Activated B cell treated with CpG ODN at 0.5 μM for 24 hours (primary cell): ENCODE results near the gene EVA1A. TPM values are rescaled to one million over a fixed set of nuclear protein-coding genes. Genes with fewer than 3 reads are reported as not detected.

Experiments used
- ATAC-seq: fragments of 200-7000 bp; cut with Tn5 transposase; one replicate; pipeline ENCODE4 v1.10.0; 2021; ENCODE audit warnings: low read depth, mild to moderate bottlenecking, moderate library complexity
- CTCF ChIA-PET: fragments of 350-600 bp; sonication (Branson Sonifier 250); formaldehyde crosslinking; loops from one replicate; lab custom pipeline; 2021; ENCODE audit warnings: antibody characterized with exemption; lab: Charles Lee
- POLR2A ChIA-PET: fragments of 350-600 bp; sonication (Branson Sonifier 250); formaldehyde crosslinking; loops from one replicate; lab custom pipeline; 2021; ENCODE audit warnings: antibody characterized with exemption; lab: Charles Lee
- DNase-seq: peaks from one replicate; pipeline ENCODE4 v3.0.0; 2022
- H3K27ac Mint-ChIP-seq: one replicate; pipeline ENCODE4 v1.8.0; 2020; ENCODE audit warnings: mixed read lengths
- H3K27me3 Mint-ChIP-seq: one replicate; pipeline ENCODE4 v1.8.0; 2021; ENCODE audit warnings: mixed read lengths
- H3K36me3 Mint-ChIP-seq: one replicate; pipeline ENCODE4 v1.8.0; 2021; ENCODE audit warnings: low read depth, mixed read lengths
- H3K4me1 Mint-ChIP-seq: one replicate; pipeline ENCODE4 v1.8.0; 2021; ENCODE audit warnings: mixed read lengths
- H3K4me3 Mint-ChIP-seq: one replicate; pipeline ENCODE4 v1.8.0; 2020; ENCODE audit warnings: mild to moderate bottlenecking, mixed read lengths
- H3K9me3 Mint-ChIP-seq: one replicate; pipeline ENCODE4 v1.8.0; 2020; ENCODE audit warnings: mixed read lengths
- CTCF ChIP-seq: fragments of 200-600 bp; IDR thresholded peaks from one replicate; pipeline ENCODE4 v1.8.0; 2022; ENCODE audit warnings: antibody characterized with exemption, mild to moderate bottlenecking
- intact Hi-C: fragments of 100-400 bp; cut with micrococcal nuclease; formaldehyde crosslinking; loops from one replicate; pipeline ENCODE4 v1.15.1; 2024
- total RNA-seq: library from RNA; stranded (reverse); gene quantifications from 2 replicates; pipeline ENCODE4 v1.2.3, GENCODE V29; 2022

Gene EVA1A
- total RNA-seq, 1 donor from 2014 or later = not detected

- H3K9me3 Mint-ChIP-seq = peaks cover 6% of the 10 kb centered on the region
- POLR2A ChIA-PET = no interaction called here
- H3K4me1 Mint-ChIP-seq = no peaks in the 10 kb centered on the region
- intact Hi-C loops = no loop called here
- H3K27ac Mint-ChIP-seq = no peak overlapping the region
- CTCF ChIA-PET = no interaction called here
- H3K4me3 Mint-ChIP-seq = no peak overlapping the region
- no peak for TF ChIP-seq CTCF
- H3K27me3 Mint-ChIP-seq = no peaks in the 10 kb centered on the region
- no peaks in the 10 kb centered on the region for H3K36me3 Mint-ChIP-seq
- DNase-seq (no peak), ATAC-seq (no peak)
Measured at GRCh38 chr2:75447176-75447575, 113.6 kb downstream of the EVA1A start.

Other genes with a start within 250 kb of the EVA1A start
- 39.1 and 39.6 TPM in 2 replicates for gene MRPL19, start 85.8 kb upstream of the EVA1A start, total RNA-seq
- 26.2 and 27.5 TPM in 2 replicates for gene GCFC2, start 150.0 kb upstream of the EVA1A start, total RNA-seq